Esophagus (tissue), 2 donors: Measurements from ENCODE around the gene AP3B1. TPM values are rescaled to one million over a fixed set of nuclear protein-coding genes. Genes with fewer than 3 reads are reported as not detected.

Experiments used
- H3K27ac ChIP-seq, 2 donors: one replicate each; pipeline ENCODE4 v1.5.1; 2013; ENCODE audit warnings: low read depth in 2 of 2, mild to moderate bottlenecking in 2 of 2, inconsistent platforms in 1 of 2, low read length in 1 of 2, moderate library complexity in 1 of 2
- H3K27me3 ChIP-seq, 2 donors: one replicate each; pipeline ENCODE4 v1.6.1; 2013; ENCODE audit warnings: low read length in 2 of 2, control low read depth in 1 of 2, mild to moderate bottlenecking in 1 of 2; ENCODE audit not compliant: insufficient read depth in 2 of 2, control insufficient read depth in 1 of 2
- H3K36me3 ChIP-seq, 2 donors: one replicate each; pipeline ENCODE4 v1.6.1; 2013; ENCODE audit warnings: low read length in 1 of 2; ENCODE audit not compliant: control insufficient read depth in 2 of 2, insufficient read depth in 2 of 2
- H3K4me1 ChIP-seq, 2 donors: one replicate each; pipeline ENCODE4 v1.6.1; 2013; ENCODE audit warnings: low read length in 1 of 2; ENCODE audit not compliant: control insufficient read depth in 2 of 2, insufficient read depth in 2 of 2
- H3K4me3 ChIP-seq, 2 donors: one replicate each; pipeline ENCODE4 v1.5.1; 2013; ENCODE audit warnings: low read length in 2 of 2, mild to moderate bottlenecking in 2 of 2, low read depth in 1 of 2, moderate library complexity in 1 of 2
- H3K9me3 ChIP-seq, 2 donors: one replicate each; pipeline ENCODE4 v1.6.1; 2013; ENCODE audit warnings: mild to moderate bottlenecking in 2 of 2, low read depth in 1 of 2, low read length in 1 of 2, moderate library complexity in 1 of 2; ENCODE audit not compliant: control insufficient read depth in 2 of 2, insufficient read depth in 1 of 2
- WGBS, 2 donors: extraction: QIAGEN DNeasy Blood & Tissue Kit; methylation state at CpG; one replicate each; pipeline ENCODE4 v1.1.7; 2013; 5-methylcytosine and 5-hydroxymethylcytosine counted together
- polyA plus RNA-seq, 2 donors: library from polyadenylated mRNA; stranded (reverse); fragments of 200-250 nt; gene quantifications; one replicate each; pipeline ENCODE4 v1.2.3, GENCODE V29; 2013
- donor health status: healthy with polysubstance abuse.
- donor health status: Bipolar disorder and iron deficiency.

Gene AP3B1
- polyA plus RNA-seq, 2 donors: 26.1 to 39.1 TPM

GRCh38 chr5:77963795-77964194, 330.7 kb downstream of the AP3B1 start:
- Histone ChIP-seq H3K4me1 (no peaks in the 10 kb centered on the region), H3K4me3 (no peak overlapping the region), H3K9me3 (peaks cover 0 to 2% of the 10 kb centered on the region in 2 donors), H3K27ac (no peak overlapping the region), H3K27me3 (no peaks in the 10 kb centered on the region), H3K36me3 (no peaks in the 10 kb centered on the region)
- 81 to 82% methylated on average over 4 of the region's 4 CpGs for WGBS, 2 donors

DNA sequence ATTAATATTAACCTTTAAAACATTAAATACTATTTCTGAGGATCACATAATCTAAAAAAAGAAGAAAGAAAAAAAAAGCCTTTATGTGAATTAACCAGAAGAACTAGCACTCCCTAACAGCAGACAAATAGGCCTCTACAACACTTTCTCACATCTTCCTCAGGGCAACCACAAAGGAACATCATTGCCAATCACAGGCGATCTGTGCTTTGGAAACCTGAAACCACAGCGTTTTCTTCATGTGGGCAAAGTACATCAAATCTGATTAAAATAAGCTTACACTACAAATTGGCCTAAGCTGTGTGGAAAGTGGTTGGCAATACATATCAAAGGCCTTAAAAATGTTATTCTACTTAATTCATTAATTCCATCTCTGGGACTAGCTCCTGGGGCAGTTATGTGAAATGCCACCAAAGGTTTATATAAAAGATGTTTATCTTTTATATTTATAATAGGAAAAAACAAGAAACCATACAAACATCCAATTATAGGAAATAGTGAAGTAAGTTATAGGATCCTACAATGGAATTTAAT, 333.6 kb downstream of the AP3B1 start:
- WGBS, 2 donors: 44 to 61% methylated on average over 2 of the region's 2 CpGs
- Histone ChIP-seq H3K27ac (no peak overlapping the region), H3K36me3 (no peaks in the 10 kb centered on the region), H3K4me1 (no peaks in the 10 kb centered on the region), H3K9me3 (peaks cover 0 to 2% of the 10 kb centered on the region in 2 donors), H3K4me3 (no peak overlapping the region), H3K27me3 (peaks cover 0 to 6% of the 10 kb centered on the region in 2 donors)

GRCh38 chr5:77960305-77960704, 334.2 kb downstream of the AP3B1 start:
- H3K27me3 ChIP-seq: peaks cover 0 to 6% of the 10 kb centered on the region in 2 donors

DNA sequence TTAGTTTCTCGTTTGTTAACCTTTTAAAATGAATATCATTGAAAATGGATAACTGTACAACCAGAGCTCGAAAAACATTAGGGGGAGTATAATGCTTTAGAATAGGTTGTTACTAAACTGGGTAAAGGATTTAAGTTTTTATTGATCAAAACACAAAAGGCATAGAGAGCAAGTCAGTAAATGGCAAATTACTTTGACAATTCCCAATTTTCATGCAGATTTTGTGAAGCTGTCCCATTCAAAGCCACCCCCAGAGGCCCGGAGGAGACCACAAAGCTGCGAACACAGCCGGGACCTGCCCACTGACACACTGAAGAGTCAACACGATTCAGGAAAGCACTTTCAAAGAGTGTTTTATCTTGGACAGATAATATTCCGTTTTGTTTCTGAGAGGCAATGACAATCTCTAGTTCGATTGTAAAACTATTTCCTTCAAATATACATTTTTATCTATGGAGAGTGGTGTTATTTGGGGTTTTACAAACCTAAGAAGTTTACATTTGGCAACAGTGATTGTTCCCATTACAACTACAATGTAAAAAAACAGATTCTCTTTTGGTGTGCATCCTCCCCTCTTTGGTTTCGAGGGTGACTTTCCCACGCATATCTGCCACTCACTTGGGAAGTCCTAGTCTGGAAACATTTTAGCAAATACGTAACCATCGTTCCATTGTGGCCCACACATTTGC, 335.7 kb downstream of the AP3B1 start:
- Histone ChIP-seq H3K36me3 (no peaks in the 10 kb centered on the region), H3K4me3 (no peak overlapping the region), H3K9me3 (no peaks in the 10 kb centered on the region), H3K27ac (no peak overlapping the region), H3K4me1 (no peaks in the 10 kb centered on the region), H3K27me3 (peaks cover 0 to 6% of the 10 kb centered on the region in 2 donors)
- 54 to 65% methylated on average over 12 of the region's 12 CpGs for WGBS, 2 donors

More at GRCh38 chr5:77960305-77960704, 334.2 kb downstream of the AP3B1 start:
- Histone ChIP-seq H3K9me3 (peaks cover 0 to 2% of the 10 kb centered on the region in 2 donors), H3K4me1 (no peaks in the 10 kb centered on the region), H3K36me3 (no peaks in the 10 kb centered on the region), H3K27ac (no peak overlapping the region), H3K4me3 (no peak overlapping the region)
- WGBS, 2 donors: 77 to 82% methylated on average over 1 of the region's 1 CpG

DNA sequence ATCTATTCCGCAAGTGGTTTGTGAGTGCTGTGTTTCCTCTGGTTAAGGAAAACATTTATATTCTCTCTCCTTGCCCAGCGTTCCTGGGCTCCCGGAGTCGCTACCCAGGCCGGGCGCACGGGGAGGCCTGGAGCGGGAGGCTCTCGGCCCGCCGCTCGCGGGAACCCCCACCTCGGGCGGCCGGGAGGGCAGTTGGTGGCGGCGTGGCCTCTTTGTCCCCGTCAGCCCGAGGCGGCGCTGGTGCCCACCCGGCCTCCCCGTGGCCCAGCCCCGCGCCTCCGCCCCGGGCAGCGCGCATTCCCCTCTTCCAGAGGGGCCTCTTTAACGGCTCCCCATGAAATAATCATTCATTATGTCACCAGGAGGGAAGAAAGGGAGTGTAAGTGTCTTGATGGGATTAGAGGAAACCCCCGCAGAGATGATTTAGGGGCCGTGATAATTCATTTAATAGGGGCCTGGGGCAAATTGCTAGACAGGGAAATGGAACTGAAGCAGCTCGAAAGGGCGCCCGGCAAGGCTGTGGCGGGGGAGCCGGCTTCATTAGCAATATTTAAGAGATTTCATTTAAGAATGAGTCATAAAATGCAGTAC, 336.5 kb downstream of the AP3B1 start:
- H3K9me3 ChIP-seq: no peaks in the 10 kb centered on the region
- WGBS, 2 donors: 20% methylated on average over 38 of the region's 38 CpGs
- no peak overlapping the region for H3K27ac ChIP-seq
- H3K4me1 ChIP-seq: no peaks in the 10 kb centered on the region
- H3K4me3 ChIP-seq: no peak overlapping the region
- H3K36me3 ChIP-seq: no peaks in the 10 kb centered on the region
- H3K27me3 ChIP-seq: peaks cover 0 to 6% of the 10 kb centered on the region in 2 donors

DNA sequence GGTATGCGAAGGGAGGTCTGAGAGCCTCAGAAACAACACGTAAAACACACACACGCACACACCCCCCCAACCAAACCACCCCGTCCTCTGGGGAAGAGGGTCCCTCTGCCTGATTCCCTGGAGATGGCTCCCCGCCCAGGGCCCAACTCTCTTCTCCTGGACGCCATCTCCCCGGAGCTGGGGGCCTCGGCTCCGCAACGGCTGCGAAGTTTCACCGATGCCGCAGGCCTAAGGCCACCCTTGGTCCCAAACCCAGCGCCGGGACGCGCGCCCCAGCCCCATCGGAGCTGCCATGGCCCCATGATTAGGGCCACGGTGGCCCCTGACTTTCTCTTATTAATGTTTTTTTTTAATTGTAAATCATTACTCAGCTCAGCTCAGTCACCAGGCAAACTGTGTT, 337.0 kb downstream of the AP3B1 start:
- H3K27me3 ChIP-seq: peaks cover 0 to 6% of the 10 kb centered on the region in 2 donors
- H3K36me3 ChIP-seq: no peaks in the 10 kb centered on the region
- H3K4me1 ChIP-seq: no peaks in the 10 kb centered on the region
- H3K9me3 ChIP-seq: no peaks in the 10 kb centered on the region
- no peak overlapping the region for H3K4me3 ChIP-seq
- H3K27ac ChIP-seq: no peak overlapping the region
- WGBS, 2 donors: 27 to 37% methylated on average over 19 to 20 of the region's 20 CpGs

- 66 to 73% methylated on average over 13 of the region's 13 CpGs for WGBS, 2 donors
- no peaks in the 10 kb centered on the region for H3K9me3 ChIP-seq
- no peaks in the 10 kb centered on the region for H3K4me1 ChIP-seq
- no peak overlapping the region for H3K27ac ChIP-seq
- peaks cover 0 to 6% of the 10 kb centered on the region in 2 donors for H3K27me3 ChIP-seq
- no peaks in the 10 kb centered on the region for H3K36me3 ChIP-seq
- no peak overlapping the region for H3K4me3 ChIP-seq
Observed at GRCh38 chr5:77957081-77957480, 337.4 kb downstream of the AP3B1 start.

- Histone ChIP-seq H3K27ac (no peak overlapping the region), H3K9me3 (no peaks in the 10 kb centered on the region), H3K4me3 (no peak overlapping the region), H3K27me3 (peaks cover 0 to 6% of the 10 kb centered on the region in 2 donors), H3K36me3 (no peaks in the 10 kb centered on the region), H3K4me1 (no peaks in the 10 kb centered on the region)
- WGBS, 2 donors: 0 to 39% methylated on average over 1 of the region's 1 CpG
Observed at GRCh38 chr5:77955577-77955976, 338.9 kb downstream of the AP3B1 start.

DNA sequence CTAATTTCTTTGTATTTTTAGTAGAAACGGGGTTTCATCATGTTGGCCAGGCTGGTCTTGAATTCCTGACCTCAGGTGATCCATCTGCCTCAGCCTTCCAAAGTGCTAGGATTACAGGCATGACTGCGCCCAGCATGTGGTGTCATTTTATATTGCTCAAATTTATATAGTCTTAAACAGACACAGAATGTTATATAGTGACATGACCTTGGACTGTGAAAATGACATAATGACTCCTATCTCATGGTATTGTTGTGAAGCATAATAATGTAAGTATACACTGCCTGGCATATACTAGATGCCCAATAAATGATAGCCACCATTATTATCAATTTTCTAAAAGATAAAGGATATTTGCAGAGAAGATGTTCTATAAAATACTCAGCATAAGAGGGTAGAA, 341.1 kb downstream of the AP3B1 start:
- H3K27me3 ChIP-seq: peaks cover 0 to 6% of the 10 kb centered on the region in 2 donors
- H3K27ac ChIP-seq: no peak overlapping the region
- H3K36me3 ChIP-seq: no peaks in the 10 kb centered on the region
- H3K4me3 ChIP-seq: no peak overlapping the region
- WGBS, 2 donors: 78 to 82% methylated on average over 2 of the region's 2 CpGs
- H3K4me1 ChIP-seq: no peaks in the 10 kb centered on the region
- H3K9me3 ChIP-seq: no peaks in the 10 kb centered on the region
